Myocyte (in vitro differentiated cells): ENCODE measurements around the gene DCDC2C. TPM values are rescaled to one million over a fixed set of nuclear protein-coding genes. Genes with fewer than 3 reads are reported as not detected.

Experiments used
- DNase-seq: peaks from one replicate; pipeline ENCODE4 v3.0.0-alpha.2; 2012; ENCODE audit warnings: low read depth
- total RNA-seq: library from RNA; depleted of rRNA; stranded (reverse); fragments of >200 nt; gene quantifications from 2 replicates; pipeline ENCODE4 v1.2.3, GENCODE V29; 2014

The DCDC2C gene
- total RNA-seq, 1 donor from 2014 or later, result not detected

DNA sequence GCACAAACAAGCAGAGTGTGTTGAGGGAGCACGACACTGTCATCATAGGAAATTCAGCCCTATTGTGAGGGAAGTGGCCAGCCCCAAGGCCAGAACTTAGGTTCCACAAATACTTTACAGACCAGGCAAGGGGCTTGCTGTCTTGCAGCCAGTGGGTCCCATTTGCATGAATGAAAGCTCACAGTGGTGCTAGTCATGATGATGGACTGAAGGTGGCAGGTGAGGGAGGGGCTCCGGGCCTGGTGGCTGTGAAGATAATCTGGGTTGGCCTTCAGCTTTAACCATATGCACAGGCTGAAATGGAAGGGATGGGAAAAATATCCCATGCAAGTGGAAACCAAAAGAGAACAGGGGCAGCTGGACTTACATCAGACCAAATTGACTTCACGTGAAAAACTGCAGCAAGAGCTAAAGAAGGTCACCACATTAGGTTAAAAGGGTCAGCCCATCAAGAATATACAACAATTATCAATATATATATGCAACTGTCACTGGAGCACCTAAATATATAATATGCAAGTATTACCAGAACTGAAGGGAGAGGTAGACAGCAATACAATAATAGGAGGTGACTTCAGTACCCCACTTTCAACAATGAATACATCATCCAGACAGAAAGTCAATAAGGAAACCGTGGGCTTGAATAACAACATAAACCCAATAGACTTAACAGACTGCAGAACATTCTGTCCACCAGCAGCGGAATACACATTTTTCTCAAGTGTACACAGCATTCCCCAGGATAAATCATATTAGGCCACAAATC is 39.6 kb downstream of the DCDC2C start:
- no peak for DNase-seq

- DNase-seq, result no peak
These were observed 40.7 kb downstream of the DCDC2C start for GRCh38 chr2:3743951-3744555.

- no peak for DNase-seq
These were observed 42.5 kb downstream of the DCDC2C start for GRCh38 chr2:3745920-3746319.

DNA sequence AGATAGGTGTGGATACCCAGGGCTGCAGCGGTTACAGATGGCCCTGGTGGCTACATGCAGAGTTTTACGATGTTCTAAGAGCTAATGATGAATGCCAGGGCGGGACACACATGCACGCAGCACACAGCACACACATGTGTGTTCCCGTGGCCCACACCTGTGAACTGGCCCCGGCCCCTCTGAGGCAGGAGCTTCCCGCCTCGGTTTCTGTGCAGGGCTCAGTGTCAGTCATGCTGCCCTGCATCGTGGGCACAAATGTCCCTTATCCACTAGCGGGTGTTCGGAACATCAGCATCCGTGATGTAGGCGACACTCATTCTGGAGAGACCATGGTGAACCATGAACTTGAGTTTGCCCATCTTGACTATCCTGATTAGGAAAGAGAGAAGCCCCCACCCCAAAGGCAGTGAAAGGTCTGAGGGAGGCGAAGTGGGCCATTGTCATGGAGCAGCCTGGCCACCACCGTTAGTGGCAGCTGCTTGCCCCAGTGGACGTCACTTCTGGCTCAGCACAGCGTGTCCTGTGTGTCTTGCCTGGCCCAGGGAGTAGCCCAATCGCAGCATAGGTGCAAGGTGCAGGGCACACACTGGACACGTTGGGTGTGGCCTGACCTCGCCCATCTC is 43.8 kb downstream of the DCDC2C start:
- no peak for DNase-seq

- no peak for DNase-seq
These were observed 44.5 kb downstream of the DCDC2C start for GRCh38 chr2:3747826-3748225.

DNA sequence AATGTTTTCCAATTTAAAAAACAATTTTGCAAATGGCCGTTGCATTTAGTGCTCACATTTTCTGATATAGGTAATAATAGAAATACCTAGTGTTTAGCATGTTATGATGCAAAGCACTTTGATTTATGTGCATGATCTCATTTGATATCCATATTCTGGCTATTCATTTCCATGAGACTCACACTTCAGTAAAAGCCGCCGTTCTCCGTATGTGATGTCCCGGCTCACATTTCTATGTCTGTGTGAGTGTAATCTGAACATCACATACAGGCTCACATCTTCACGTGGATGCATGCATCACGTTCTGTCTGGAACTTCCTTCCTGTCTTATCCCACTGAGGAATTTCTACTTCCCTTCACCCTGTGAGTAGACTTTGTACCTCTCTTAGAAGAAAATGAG is 45.8 kb downstream of the DCDC2C start:
- no peak for DNase-seq

- no peak for DNase-seq
These were observed 47.9 kb downstream of the DCDC2C start for GRCh38 chr2:3751251-3751650.

GRCh38 chr2:3751806-3752205 is 48.4 kb downstream of the DCDC2C start:
- no peak for DNase-seq

DNA sequence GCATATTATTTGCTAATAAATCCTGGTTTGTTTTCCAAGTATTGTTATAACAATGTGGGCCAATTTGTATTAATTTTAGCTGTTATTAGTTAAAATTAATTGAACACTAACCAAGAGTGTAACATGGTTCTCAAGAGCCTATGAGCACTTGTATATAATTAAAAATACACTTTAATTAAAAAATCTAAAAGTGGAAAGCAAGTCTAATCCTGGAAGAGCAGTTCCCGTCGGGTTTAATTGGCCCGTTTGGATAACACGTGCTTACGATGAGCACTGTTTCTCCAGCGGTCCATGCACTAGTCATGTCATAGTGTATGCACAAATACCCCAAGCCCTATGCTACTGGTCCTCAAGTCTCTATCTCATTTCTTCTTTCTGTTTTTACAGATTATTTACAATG is 49.0 kb downstream of the DCDC2C start:
- no peak for DNase-seq

DNA sequence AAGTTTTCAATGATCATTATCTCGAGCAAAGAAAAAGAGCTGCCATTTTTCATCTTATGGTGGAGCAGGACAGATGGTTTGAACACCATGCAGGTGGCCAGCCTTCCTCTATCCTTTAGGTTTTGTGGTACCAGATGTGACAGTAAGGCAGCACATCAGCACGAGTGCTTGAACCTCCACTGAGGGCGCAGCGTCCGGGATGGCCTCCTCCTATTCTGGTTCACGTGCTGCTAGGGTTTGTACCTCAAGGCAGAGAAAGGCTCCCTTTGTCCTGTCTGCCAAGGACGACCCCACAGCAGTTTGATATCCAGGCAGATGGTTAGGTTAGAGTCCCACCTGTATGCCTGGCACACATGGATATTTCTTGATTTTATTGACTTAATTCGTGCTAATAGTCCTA is 50.2 kb downstream of the DCDC2C start:
- DNase-seq, result no peak

DNA sequence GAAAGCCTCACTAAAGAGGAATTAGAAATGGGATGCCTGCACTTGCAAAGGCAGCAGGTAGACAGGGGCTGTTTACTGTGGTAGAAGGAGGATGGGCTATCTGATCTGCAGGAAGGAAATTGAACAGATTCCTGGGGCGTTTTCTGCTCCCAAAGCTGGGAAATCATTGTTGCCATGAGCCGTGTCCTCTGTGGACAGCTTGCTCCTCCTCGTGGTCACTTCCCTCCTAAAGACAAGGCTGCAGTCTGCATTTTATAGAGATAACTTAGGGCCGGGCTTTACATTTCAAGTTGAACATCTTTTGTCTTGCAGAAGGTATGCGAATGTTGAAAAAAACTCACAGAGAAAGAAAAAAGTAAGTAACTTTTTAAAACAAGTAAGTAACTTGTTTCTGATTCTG is 50.9 kb downstream of the DCDC2C start:
- no peak for DNase-seq

GRCh38 chr2:3754795-3755194 is 51.4 kb downstream of the DCDC2C start:
- DNase-seq, result no peak

GRCh38 chr2:3755277-3755676 is 51.9 kb downstream of the DCDC2C start:
- DNase-seq, result no peak

DNA sequence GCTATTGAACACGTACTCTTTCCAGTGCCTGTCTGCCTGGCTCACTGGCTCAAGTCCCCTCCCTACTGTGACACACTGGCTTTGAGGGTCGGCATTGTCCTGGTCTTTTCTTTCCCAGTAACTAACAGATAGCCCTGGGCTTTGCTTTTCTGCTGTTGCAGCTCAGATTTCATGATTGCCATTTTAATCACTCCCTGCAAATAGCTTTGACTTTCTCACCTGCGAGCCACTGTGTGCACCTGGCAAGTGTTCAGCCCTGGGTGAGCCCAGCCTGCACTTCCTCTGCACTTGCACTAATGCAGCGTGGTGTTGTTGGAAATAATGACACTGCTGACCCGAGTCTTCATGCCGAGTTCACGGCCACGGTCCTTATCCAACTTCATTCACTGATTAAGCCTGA is 52.9 kb downstream of the DCDC2C start:
- no peak for DNase-seq

DNA sequence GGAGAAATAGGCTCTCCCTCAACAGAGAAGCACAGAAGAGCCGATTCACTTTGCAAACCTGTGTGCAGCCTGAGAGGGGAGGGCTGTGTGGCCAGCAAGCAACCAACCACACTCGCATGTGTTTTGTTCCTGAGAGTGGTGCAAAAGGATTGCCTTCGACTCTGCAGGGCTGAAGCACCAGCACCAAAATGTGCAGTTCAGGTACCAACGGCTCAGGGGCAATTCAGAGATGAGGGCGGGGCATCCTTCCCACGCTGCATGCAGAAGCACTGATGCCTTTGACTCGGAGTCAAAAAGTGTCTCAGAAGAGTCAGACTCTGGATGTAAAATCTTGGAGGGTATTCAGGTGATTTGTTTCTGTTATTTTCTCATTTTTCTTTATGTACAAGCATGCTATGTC is 55.5 kb downstream of the DCDC2C start:
- no peak for DNase-seq

DNA sequence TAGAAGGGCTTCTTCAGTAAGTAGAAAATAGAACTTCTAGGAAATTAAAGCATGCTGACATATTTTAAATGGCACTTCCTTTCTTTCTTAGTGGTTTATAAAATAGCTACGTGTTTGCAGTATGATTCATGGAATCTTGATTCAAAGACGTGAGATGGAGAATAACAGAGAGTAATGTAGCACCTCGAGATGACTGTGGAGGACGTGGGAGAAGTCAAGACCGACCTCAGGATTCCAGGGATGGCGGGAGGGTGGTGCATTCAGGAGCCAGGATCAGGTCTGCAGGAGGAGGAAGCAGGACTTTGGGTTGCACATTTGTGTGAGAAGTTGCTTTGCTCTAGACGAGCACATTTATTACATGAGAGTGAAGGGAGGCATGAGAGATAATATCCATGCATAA is 56.0 kb downstream of the DCDC2C start:
- no peak for DNase-seq

- no peak for DNase-seq
These were observed 56.4 kb downstream of the DCDC2C start for GRCh38 chr2:3759761-3760160.

DNA sequence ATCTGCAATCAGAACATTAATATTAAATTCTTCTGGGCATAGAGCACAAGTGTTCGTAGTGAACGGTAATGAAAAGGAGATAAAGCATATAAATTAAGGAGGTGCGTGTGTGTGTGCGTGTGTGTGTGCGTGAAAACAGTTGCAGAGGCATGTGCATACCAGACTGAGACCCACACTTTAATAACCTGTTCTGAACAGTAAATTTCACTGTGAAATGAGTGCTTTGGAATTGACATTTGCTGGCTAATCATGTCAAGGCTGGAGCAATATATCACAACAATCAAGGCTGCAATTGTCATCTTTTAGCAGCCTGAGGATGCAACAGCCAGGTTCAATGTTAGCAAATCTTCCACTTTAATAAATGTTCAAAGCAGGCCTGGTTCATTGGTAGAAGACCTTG is 57.9 kb downstream of the DCDC2C start:
- DNase-seq, result no peak

DNA sequence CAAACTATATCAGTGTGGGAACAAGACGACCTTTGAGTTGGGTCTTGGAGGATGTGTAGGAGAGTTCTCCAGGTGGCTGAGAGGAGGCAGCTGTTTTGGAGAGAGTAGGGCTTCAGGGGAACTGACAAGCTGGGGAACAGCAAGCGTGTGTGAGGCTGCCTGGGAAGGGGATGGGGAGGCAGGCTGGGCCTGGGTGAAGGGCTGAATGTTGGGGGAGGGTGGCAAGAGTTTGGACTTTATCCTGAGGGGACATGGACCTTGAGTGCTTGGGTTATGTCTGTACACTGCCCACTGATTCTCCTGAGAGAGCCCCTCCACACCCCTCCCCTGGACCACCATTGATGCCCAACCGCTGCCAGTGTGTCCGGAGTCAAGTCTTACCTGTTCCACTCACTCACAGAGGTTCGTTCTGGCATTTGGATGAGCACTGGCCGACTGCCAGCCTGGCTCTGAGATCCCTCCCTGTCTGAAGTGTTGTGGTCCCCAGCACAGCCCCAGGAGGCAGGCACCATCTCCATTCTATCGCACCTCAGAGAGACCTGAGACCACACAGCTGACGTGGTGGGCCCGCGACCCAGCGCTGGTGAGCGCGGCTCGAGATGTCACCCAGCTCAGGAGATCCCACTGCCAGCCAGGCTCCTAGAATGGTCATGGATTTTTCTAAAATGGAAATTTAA is 59.5 kb downstream of the DCDC2C start:
- DNase-seq, result no peak

DNA sequence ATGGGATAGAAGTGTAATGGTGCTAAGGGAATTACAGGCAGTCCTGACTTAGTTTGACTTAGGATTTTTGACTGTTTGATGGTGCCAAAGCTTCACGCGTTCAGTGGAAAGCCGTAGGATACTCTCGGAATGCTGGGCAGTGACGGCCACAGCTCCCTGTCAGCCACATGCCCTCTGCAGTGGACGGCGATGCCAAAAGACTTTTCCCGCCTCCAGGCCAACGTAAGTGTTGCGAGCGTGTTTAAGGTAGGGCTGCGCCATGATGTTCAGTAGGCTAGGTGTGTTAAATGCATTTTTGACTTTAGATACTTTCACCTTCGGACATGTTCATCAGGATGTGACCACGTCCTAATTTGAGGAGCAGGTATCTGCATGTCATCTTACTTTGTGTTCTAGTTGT is 63.4 kb downstream of the DCDC2C start:
- no peak for DNase-seq

DNA sequence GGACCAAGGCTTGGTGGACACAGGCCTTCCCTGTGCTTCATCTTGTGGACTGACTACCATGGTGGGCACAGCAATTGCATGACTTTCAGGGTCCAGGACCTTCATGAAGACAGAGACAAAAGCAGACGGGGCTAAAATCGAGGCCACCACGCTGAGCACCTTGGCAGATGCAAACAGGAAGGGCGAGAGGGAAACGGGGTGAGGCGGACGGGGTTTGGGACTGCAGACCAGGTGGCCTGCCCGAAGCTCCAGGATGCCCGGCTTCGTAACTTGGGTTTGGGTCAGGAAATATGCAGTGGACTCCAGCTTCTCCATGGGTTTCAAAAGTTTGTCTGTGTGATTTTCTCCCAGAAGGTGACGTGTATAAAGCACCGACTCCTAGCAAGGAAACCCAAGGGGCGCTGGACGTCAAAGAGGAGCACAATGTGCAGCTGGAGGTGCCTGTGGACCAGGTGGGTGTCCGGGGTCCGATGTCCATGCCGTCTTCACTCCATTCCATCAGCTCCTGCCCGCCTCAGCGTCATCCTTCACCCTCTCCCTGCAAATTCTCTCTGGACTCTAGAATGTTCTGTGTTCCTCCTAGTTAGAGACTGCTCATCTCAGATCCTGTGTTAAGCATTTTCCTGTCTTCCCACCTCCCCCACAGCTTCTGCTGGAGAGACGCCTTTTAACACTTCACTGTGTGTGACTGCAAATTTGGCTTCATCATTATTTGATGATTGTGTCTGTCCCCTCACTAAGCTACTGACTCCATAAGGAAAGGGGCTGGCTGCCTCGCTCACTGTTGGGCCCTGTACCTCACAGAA is 65.8 kb downstream of the DCDC2C start:
- DNase-seq, result no peak
